ENCODE measurements around the gene ADORA1. TPM values are rescaled to one million over a fixed set of nuclear protein-coding genes. Genes with fewer than 3 reads are reported as not detected.

The ADORA1 gene
- polyA plus RNA-seq, 4 donors, result 1.6 to 6.8 (median 4.4) TPM

- peak in 1 of 4 donors; percentile 49 for DNase-seq (ENCODE audit: low read depth in 4 of 4, low spot score in 3 of 4)
Measured at GRCh38 chr1:203153051-203153988, 25.8 kb downstream of the ADORA1 start.

DNA sequence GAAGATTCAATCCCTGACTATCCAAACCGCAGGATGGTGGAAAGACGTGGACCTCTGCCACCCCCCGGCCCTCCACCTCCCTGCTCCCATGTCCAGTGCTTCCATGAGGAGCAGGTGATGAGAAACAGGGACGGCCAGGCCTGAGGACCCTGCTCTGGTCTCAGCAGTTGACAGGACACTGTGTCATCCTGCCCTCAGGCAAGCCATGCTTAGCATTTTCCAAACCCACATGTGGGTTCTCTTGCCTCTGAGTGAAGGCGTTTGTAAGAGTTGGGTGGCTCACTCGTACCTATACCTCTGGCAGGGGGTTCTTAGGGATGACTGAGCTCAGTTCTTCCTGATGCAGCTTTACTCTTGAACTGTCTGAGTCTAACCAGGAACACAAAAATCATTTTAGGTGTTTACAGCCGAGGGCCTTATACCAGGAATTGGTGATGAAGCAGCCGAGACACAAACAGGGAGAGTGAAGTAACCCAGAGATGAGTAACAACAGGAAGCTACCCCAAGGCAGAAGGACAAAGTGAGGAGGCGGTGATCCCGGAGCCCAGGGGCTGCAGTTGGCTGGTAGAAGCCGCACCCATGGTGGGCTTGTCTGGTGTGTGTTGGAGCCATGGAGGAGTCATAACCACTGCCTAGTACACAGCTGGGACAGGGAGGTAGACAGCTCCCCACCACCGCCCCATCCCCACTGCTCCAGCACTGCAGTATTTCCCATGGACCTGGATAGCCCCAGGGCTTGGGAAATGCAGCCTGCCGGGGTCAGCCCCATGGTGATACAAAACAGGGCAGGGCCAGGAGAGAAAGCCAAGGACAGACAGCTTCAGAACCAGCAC is 26.7 kb downstream of the ADORA1 start:
- DNase-seq (ENCODE audit: low read depth in 4 of 4, low spot score in 3 of 4), result no peak

GRCh38 chr1:203156280-203156679 is 28.8 kb downstream of the ADORA1 start:
- no peak for DNase-seq (ENCODE audit: low read depth in 4 of 4, low spot score in 3 of 4)

- no peak for DNase-seq (ENCODE audit: low read depth in 4 of 4, low spot score in 3 of 4)
Measured at GRCh38 chr1:203158423-203158822, 30.9 kb downstream of the ADORA1 start.

DNA sequence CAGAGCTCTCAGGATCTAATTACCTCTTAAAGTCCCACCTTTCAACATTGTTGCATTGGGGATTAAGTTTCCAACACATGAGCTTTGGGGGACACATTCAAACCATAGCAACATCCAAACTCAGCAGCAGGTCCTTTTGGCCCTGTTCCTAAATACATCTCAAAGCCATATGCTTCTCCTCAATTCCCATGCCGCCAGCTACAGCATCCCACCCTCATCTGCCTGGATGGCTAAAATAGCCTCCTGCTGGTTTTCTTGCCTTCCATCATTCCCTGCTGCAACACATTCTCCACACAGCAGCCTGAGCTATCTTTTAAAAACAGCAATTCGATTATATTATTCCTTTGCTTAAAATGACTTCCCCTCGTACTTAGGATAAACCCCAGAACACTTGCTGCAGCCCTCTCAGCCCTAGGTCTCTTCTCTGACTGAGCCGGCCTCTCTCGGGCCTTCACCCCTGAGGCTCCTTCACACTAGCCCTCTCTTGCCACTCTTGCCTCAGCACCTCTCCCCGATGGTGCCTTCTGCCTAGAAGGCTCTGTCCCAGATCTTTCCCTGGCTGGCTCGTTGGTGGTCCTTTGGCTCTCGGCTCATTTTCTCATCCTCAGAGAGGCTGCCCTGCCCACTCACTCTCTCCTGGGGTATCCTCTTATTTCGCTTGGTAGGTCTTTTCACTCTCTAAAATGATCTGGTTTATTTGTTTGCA is 31.6 kb downstream of the ADORA1 start:
- DNase-seq (ENCODE audit: low read depth in 4 of 4, low spot score in 3 of 4), result no peak

DNA sequence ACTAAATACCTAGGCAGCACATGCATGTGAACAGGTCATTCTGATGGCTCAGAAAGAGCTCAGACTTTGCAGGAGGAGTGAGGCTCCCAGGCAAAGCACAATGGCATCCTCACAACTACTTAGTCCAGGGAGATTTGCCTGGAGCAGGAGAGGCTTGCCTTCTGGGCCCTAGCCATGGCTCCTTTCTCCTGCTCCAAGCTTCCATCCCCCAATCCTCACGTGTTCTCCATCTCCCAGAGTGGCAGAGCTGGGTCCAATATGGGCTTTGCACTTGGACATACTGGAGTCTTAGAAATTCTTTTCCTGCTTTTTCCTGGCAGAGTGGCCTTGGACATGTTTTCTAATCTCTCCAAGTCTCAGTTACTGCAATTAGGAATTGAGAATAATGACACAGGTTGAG is 32.3 kb downstream of the ADORA1 start:
- DNase-seq (ENCODE audit: low read depth in 4 of 4, low spot score in 3 of 4), result no peak

- DNase-seq (ENCODE audit: low read depth in 4 of 4, low spot score in 3 of 4), result no peak
Measured at GRCh38 chr1:203161175-203161574, 33.6 kb downstream of the ADORA1 start.

- no peak for DNase-seq (ENCODE audit: low read depth in 4 of 4, low spot score in 3 of 4)
Measured at GRCh38 chr1:203161703-203162102, 34.2 kb downstream of the ADORA1 start.

DNA sequence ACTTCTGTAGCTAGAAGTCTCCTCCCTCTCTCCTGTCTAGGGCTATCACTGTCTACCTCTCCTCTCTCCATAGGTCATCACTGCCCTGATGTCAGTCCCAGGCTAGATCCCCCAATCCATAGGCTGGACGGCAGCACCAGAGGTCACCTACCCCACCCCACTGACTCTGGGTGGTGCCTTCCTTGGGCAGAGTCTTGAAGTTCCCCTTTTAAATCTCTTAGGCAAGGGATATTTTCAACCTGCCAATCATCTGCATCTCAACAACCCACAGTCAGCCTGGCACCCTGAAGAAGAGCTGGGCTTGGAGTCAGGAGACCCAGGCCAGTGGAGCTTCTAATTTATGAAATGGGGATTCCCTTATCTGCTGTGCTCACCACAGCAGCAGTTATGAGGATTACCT is 34.9 kb downstream of the ADORA1 start:
- no peak for DNase-seq (ENCODE audit: low read depth in 4 of 4, low spot score in 3 of 4)

- DNase-seq (ENCODE audit: low read depth in 4 of 4, low spot score in 3 of 4), result no peak
Measured at GRCh38 chr1:203163891-203164635, 36.5 kb downstream of the ADORA1 start.

GRCh38 chr1:203165101-203165799 is 37.7 kb downstream of the ADORA1 start:
- no peak for DNase-seq (ENCODE audit: low read depth in 4 of 4, low spot score in 3 of 4)

- no peak for DNase-seq (ENCODE audit: low read depth in 4 of 4, low spot score in 3 of 4)
Measured at GRCh38 chr1:203165800-203166161, 38.3 kb downstream of the ADORA1 start.

- no peak for DNase-seq (ENCODE audit: low read depth in 4 of 4, low spot score in 3 of 4)
Measured at GRCh38 chr1:203166192-203166940, 38.8 kb downstream of the ADORA1 start.

- no peak for DNase-seq (ENCODE audit: low read depth in 4 of 4, low spot score in 3 of 4)
Measured at GRCh38 chr1:203167026-203167912, 39.7 kb downstream of the ADORA1 start.

DNA sequence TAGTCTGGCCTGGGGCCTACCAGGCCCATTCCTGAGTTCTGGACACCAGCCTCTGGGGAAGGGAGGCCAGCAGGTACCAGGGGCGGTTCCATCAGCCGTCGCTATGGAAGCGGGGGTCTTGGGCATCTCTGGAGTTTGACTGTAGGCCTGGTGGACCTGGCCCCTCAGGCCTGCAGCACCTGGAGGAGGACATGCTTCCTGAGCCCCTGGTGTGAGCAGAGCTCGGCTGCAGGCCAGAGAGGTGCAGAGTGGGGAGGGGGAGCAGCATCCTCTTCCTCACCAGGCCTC is 40.3 kb downstream of the ADORA1 start:
- DNase-seq (ENCODE audit: low read depth in 4 of 4, low spot score in 3 of 4), result no peak

DNA sequence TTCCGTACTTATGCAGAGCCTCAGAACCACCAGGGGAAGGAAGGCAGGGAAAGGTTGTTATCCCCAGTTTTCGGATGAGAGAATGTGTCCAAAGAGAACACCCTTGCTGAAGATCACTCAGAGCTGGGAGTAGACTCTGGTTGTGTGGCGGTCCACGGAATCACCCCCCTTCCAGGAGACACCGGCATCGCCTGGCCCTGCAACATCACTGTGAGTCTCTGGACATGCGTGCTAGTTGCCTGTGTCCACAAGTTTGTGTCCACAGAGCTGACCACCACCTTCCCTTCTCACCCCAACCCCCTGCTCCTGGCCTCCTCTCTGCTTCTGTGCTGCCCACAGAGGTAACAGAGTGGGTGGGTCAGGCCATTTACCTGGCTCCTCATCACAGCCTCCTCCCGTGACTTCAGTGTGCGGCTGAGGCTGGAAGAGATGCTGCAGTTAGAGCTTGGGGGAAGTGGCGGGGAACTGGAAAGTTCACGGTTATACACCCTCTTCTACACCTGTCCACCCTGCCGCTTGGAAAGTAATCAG is 40.8 kb downstream of the ADORA1 start:
- DNase-seq (ENCODE audit: low read depth in 4 of 4, low spot score in 3 of 4), result no peak

GRCh38 chr1:203168991-203169390 is 41.5 kb downstream of the ADORA1 start:
- no peak for DNase-seq (ENCODE audit: low read depth in 4 of 4, low spot score in 3 of 4)
